GM13976 (cell line): ENCODE measurements around the gene FBRS.
"Not testable (repeated sequence)": the region's sequence is repeated elsewhere in the genome, so short reads cannot be mapped to it uniquely, and the experiment has no call there.

Experiments
- DNase-seq: peaks from one replicate; pipeline ENCODE4 v3.0.0; 2012; ENCODE audit warnings: low spot score
- CTCF ChIP-seq: IDR thresholded peaks from 2 replicates; pipeline ENCODE4 v1.5.1; 2012; ENCODE audit warnings: borderline replicate concordance, mild to moderate bottlenecking; ENCODE audit not compliant: insufficient read depth; ENCODE audit errors: extremely low read depth, missing control alignments, control extremely low read depth
- in situ Hi-C: fragments of 300-500 bp; cut with MboI; formaldehyde crosslinking; loops from one replicate; pipeline ENCODE4 v1.12.0; 2022; ENCODE audit warnings: low sequenced_read_pairs, mixed read lengths, inconsistent platforms; ENCODE audit not compliant: unreplicated experiment

FBRS gene

GRCh38 chr16:30688701-30689100 is 30.5 kb downstream of the FBRS start:
- TF ChIP-seq CTCF: no peak
- in situ Hi-C loops: no loop called here
- DNase-seq: no peak

- TF ChIP-seq CTCF: no peak
- no peak for DNase-seq
- in situ Hi-C loops: no loop called here
Measured at GRCh38 chr16:30691907-30692306, 33.7 kb downstream of the FBRS start.

DNA sequence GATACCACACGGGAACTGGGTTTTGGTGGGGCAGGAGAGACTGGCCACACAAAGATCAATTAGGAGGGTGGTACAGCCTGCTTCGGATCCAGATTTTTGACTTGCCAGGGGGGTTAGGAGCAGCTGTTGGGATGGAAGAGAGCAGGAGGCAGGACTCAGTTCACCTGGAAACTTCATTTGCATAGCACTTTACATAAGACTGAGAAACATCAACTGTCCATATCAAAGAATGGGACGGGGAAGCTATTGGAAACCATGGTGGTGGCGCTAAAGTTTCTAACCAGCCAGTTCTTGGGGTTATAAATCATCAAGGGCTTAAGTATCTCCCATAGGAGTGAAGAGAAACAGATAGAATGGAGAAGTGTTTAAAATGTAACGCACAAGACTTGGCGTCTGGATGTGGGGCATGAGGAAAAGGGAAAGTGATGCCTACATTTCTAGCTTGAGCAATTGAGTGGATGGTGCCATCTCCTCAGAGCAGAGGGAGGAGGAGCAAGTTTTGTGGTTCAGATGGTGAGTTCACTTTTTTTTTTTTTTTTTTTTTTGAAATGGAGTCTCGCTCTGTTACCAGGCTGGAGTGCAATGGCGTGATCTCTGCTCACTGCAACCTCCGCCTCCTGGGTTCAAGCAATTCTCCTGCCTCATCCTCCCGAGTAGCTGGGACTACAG is 34.3 kb downstream of the FBRS start:
- in situ Hi-C loops: no loop called here

DNA sequence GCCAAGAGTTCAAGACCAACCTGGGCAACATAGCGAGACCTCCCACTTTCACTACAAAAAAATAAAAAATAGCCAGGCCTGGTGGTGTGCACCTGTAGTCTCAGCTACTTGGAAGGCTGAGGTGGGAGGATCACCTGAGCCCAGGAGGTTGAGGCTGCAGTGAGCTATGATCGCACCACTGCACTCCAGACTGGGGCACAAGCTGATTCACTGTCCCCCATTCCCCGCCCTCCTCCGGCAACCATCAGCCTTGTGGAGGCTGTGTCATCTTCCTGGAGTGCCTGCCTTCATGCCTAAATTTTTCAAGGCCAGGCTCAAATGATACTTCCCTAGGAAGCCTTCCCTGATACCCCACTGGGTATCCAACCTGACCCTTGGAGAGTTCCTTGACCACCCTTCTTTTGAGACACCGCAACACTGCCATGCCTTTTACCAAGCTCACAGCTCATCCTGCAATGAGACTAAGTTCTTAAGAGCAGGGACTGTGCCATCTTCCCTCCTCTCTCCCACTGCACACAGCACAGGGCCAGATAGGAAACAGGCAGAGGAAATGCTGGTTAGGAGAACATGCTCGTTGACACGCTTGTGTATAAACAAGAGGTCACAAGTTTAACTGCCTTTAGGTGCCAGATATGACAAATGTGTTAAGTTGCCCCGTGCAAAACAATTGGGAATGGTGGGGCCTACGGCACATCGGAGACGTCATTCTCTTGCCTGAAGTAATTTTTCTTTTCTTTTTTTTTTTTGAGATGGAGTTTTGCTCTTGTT is 36.9 kb downstream of the FBRS start:
- DNase-seq: no peak
- in situ Hi-C loops: no loop called here
- no peak for TF ChIP-seq CTCF

More for the DNA sequence above, 34.3 kb downstream of the FBRS start:
- TF ChIP-seq CTCF: no peak
- no peak for DNase-seq

DNA sequence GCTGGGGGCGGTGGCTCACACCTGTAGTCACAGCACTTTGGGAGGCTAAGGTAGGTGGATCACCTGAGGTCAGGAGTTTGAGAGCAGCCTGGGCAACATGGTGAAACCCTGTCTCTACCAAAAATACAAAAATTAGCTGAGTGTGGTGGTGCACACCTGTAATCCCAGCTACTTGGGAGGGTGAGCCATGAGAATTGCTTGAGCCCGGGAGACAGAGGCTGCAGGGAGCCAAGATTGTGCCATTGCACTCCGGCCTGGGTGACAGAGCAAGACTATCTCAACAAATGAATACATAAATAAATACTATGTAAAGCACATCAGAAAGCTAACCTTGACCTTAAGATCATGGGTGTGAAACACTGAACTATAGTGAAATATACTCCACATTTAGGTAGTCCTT is 38.4 kb downstream of the FBRS start:
- in situ Hi-C loops, DNase-seq: not testable (repeated sequence)

- TF ChIP-seq CTCF: no peak
- in situ Hi-C loops: no loop called here
- DNase-seq: peak; percentile 95
Measured at GRCh38 chr16:30697264-30698138, 39.3 kb downstream of the FBRS start.

GRCh38 chr16:30698139-30698815 is 40.0 kb downstream of the FBRS start:
- in situ Hi-C loops: no loop called here
- peak; percentile 99 for DNase-seq
- TF ChIP-seq CTCF: no peak
